Endothelial cell of umbilical vein (primary cell): ENCODE data around the gene HACE1.

Experiments
- EZH2 ChIP-seq: IDR thresholded peaks from 2 replicates; pipeline ENCODE4 v1.6.1; 2012; ENCODE audit warnings: borderline replicate concordance, low read depth, mild to moderate bottlenecking, moderate library complexity, low read length, inconsistent platforms; ENCODE audit not compliant: severe bottlenecking
- POLR2A ChIP-seq: IDR thresholded peaks from 2 replicates; pipeline ENCODE4 v1.6.1; 2012; ENCODE audit warnings: low read depth, mild to moderate bottlenecking, control low read depth, low read length
- POLR2AphosphoS5 ChIP-seq: IDR thresholded peaks from 2 replicates; pipeline ENCODE4 v1.6.1; 2012; ENCODE audit warnings: low read depth, mild to moderate bottlenecking, control low read depth, low read length, moderate library complexity; ENCODE audit not compliant: insufficient read depth
- TF ChIP-seq, protein P1 (sequence below), 2 donors: IDR thresholded peaks; 1 replicate in 1 of 2; 2 replicates in 1 of 2; pipeline ENCODE4 v1.5.1; 2011; ENCODE audit warnings: low read length in 2 of 2, mild to moderate bottlenecking in 2 of 2, moderate library complexity in 2 of 2, control low read depth in 1 of 2, inconsistent platforms in 1 of 2, low read depth in 1 of 2; ENCODE audit not compliant: insufficient read depth in 1 of 2; ENCODE audit errors: extremely low read depth in 1 of 2

DNA sequence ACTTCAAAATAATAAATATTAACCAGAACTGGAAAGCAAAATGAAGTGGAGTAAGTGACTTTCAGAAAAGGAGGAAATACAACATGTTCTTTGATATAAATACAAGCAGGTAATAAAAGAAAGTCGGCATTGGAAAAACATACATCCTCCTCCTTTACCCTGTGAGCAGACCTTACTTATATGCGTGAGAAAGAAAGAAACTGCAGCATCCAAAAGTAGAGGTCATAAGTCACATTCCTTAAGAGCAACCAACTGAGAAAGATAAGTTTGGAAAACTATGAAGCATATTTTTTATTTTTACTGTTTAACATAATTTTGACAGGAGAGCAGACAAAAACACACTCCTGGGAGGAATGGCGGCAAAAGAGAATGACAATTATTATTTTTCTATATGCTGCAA lies 155.5 kb downstream of the HACE1 start:
- TF ChIP-seq, protein P1, sequence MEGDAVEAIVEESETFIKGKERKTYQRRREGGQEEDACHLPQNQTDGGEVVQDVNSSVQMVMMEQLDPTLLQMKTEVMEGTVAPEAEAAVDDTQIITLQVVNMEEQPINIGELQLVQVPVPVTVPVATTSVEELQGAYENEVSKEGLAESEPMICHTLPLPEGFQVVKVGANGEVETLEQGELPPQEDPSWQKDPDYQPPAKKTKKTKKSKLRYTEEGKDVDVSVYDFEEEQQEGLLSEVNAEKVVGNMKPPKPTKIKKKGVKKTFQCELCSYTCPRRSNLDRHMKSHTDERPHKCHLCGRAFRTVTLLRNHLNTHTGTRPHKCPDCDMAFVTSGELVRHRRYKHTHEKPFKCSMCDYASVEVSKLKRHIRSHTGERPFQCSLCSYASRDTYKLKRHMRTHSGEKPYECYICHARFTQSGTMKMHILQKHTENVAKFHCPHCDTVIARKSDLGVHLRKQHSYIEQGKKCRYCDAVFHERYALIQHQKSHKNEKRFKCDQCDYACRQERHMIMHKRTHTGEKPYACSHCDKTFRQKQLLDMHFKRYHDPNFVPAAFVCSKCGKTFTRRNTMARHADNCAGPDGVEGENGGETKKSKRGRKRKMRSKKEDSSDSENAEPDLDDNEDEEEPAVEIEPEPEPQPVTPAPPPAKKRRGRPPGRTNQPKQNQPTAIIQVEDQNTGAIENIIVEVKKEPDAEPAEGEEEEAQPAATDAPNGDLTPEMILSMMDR (IDR thresholded peaks at IDR 0.05; ENCODE audit: extremely low read depth in 1 of 2, insufficient read depth in 1 of 2, low read depth in 1 of 2, low read length in 2 of 2) = no peak
- TF ChIP-seq POLR2AphosphoS5 (no peak), EZH2 (no peak), POLR2A (no peak)
